SU-DHL-6 (cell line): ENCODE results near the gene FADS3.

Source experiments
- H2AFZ ChIP-seq: fragments of 200-600 bp; sonication (generic); 2 replicates; pipeline ENCODE4 v1.6.1; 2014; ENCODE audit warnings: low read depth, mild to moderate bottlenecking, moderate library complexity, mixed read lengths, antibody characterized with exemption, low read length; ENCODE audit not compliant: severe bottlenecking
- H3F3A ChIP-seq: fragments of 200-600 bp; shearing (Covaris generic); 2 replicates; pipeline ENCODE4 v1.6.0; 2016; ENCODE audit warnings: antibody characterized with exemption, mild to moderate bottlenecking; ENCODE audit not compliant: insufficient read depth
- H3K27ac ChIP-seq: fragments of 200-600 bp; sonication (generic); 2 replicates; pipeline ENCODE4 v1.5.1; 2016; ENCODE audit warnings: low read depth, mild to moderate bottlenecking, low read length, moderate library complexity, mixed read lengths
- H3K27me3 ChIP-seq: fragments of 200-600 bp; sonication (generic), shearing (Covaris generic); 2 replicates; pipeline ENCODE4 v1.6.0; 2014; ENCODE audit warnings: mild to moderate bottlenecking, low read length
- H3K36me3 ChIP-seq: fragments of 200-600 bp; sonication (generic); 2 replicates; pipeline ENCODE4 v1.6.1; 2014; ENCODE audit warnings: mild to moderate bottlenecking, low read length, mixed read lengths
- H3K4me2 ChIP-seq: fragments of 300-600, 200-600 bp; shearing (Covaris generic), sonication (generic); 2 replicates; pipeline ENCODE4 v1.6.0; 2014; ENCODE audit warnings: low read length, low read depth, mild to moderate bottlenecking; ENCODE audit not compliant: poor library complexity, severe bottlenecking
- H3K4me3 ChIP-seq: fragments of 200-600 bp; sonication (generic); 2 replicates; pipeline ENCODE4 v1.5.1; 2014; ENCODE audit warnings: antibody characterized with exemption, low read length, mild to moderate bottlenecking, mixed read lengths; ENCODE audit not compliant: insufficient read depth, poor library complexity, severe bottlenecking
- H3K79me2 ChIP-seq: fragments of 200-600 bp; sonication (generic); 2 replicates; pipeline ENCODE4 v1.6.1; 2014; ENCODE audit warnings: mild to moderate bottlenecking, low read length, moderate library complexity; ENCODE audit not compliant: insufficient read depth
- H3K9ac ChIP-seq: fragments of 200-600 bp; sonication (generic); 2 replicates; pipeline ENCODE4 v1.7.0; 2014; ENCODE audit warnings: mild to moderate bottlenecking, low read length
- H3K9me2 ChIP-seq: fragments of 200-600 bp; sonication (generic); replicated peaks from 2 replicates; pipeline ENCODE4 v1.6.1; 2014; ENCODE audit warnings: low read length; ENCODE audit not compliant: insufficient read depth
- H3K9me3 ChIP-seq: fragments of 200-600 bp; sonication (generic); 2 replicates; pipeline ENCODE4 v1.6.1; 2014; ENCODE audit warnings: low read length, mixed read lengths; ENCODE audit not compliant: insufficient read depth
- H4K20me1 ChIP-seq: fragments of 200-600 bp; sonication (generic); 2 replicates; pipeline ENCODE4 v1.6.1; 2014; ENCODE audit warnings: low read depth, mild to moderate bottlenecking, antibody characterized with exemption, low read length, moderate library complexity, mixed read lengths
- EZH2phosphoT487 ChIP-seq: fragments of 200-600 bp; sonication (generic), shearing (Covaris generic); conservative IDR thresholded peaks from 2 replicates; pipeline ENCODE4 v1.6.1; 2018; ENCODE audit warnings: mild to moderate bottlenecking, antibody characterized with exemption, low read length, moderate library complexity, mixed read lengths
- TF ChIP-seq, protein P1 (sequence below): fragments of 200-600 bp; sonication (generic); IDR thresholded peaks from one replicate; pipeline ENCODE4 v1.5.1; 2017; ENCODE audit warnings: antibody characterized with exemption, mild to moderate bottlenecking, low read length, moderate library complexity; ENCODE audit not compliant: insufficient read depth, poor library complexity, severe bottlenecking

Gene FADS3

DNA sequence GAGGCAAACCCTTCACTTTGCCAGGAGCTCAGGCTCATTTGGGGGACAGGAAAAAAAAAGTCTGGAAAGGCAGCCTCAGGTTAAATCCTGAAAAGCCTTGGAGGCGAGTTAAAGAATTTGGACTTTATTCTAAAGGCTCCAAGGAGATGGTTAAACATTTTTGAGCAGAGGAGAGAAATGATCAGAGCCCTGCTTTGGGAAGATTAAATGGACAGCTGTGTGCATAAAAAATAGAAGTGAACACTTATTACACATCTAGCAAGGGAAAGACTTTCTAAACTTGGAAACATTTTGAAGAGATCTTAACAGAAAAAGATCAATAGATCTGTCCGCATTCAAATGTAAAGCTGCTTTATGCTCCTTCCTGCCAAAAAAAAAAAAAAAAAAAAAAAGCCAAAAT, 34.4 kb upstream of the FADS3 start:
- H4K20me1 ChIP-seq = no peaks in the 10 kb centered on the region

DNA sequence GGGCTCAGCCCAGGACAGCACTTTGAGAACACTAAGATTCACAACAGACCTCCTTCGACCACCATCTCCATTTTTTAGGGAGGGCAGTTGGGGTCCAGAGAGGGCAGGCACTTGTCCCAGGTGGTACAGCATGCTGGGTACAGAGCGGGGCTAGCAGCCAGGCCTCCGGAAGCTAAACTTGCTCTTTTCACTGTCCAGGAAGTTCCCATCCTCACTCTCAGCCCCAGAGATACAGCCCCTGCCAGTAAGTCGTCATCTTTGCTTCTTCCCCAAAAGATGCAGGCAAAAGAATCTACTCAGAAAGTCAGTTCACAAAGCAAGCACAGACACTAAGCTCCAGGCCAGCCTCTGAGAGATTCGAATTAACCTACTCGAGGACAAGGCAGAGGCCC, 32.7 kb upstream of the FADS3 start:
- Histone ChIP-seq H3K9me2 (no peaks in the 10 kb centered on the region), H3K27ac (no peak overlapping the region), H2AFZ (no peak overlapping the region), H3K4me3 (no peak overlapping the region), H3K4me2 (no peak overlapping the region), H3K36me3 (no peaks in the 10 kb centered on the region), H3K27me3 (no peaks in the 10 kb centered on the region), H3K9ac (no peak overlapping the region), H3K79me2 (no peaks in the 10 kb centered on the region), H3K9me3 (no peaks in the 10 kb centered on the region), H4K20me1 (no peaks in the 10 kb centered on the region), H3F3A (no peaks in the 10 kb centered on the region)
- TF ChIP-seq, protein P1, sequence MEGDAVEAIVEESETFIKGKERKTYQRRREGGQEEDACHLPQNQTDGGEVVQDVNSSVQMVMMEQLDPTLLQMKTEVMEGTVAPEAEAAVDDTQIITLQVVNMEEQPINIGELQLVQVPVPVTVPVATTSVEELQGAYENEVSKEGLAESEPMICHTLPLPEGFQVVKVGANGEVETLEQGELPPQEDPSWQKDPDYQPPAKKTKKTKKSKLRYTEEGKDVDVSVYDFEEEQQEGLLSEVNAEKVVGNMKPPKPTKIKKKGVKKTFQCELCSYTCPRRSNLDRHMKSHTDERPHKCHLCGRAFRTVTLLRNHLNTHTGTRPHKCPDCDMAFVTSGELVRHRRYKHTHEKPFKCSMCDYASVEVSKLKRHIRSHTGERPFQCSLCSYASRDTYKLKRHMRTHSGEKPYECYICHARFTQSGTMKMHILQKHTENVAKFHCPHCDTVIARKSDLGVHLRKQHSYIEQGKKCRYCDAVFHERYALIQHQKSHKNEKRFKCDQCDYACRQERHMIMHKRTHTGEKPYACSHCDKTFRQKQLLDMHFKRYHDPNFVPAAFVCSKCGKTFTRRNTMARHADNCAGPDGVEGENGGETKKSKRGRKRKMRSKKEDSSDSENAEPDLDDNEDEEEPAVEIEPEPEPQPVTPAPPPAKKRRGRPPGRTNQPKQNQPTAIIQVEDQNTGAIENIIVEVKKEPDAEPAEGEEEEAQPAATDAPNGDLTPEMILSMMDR = no peak
- TF ChIP-seq EZH2phosphoT487 = no peak

More for the DNA sequence above, 34.4 kb upstream of the FADS3 start:
- no peaks in the 10 kb centered on the region for H3K79me2 ChIP-seq
- H3K27me3 ChIP-seq = no peaks in the 10 kb centered on the region
- no peaks in the 10 kb centered on the region for H3K9me2 ChIP-seq
- TF ChIP-seq EZH2phosphoT487 = no peak
- TF ChIP-seq, protein P1 = no peak
- no peak overlapping the region for H2AFZ ChIP-seq
- no peak overlapping the region for H3K27ac ChIP-seq
- H3K4me3 ChIP-seq = no peak overlapping the region
- no peak overlapping the region for H3K9ac ChIP-seq
- no peak overlapping the region for H3K4me2 ChIP-seq
- no peaks in the 10 kb centered on the region for H3F3A ChIP-seq
- no peaks in the 10 kb centered on the region for H3K36me3 ChIP-seq
- H3K9me3 ChIP-seq = no peaks in the 10 kb centered on the region

DNA sequence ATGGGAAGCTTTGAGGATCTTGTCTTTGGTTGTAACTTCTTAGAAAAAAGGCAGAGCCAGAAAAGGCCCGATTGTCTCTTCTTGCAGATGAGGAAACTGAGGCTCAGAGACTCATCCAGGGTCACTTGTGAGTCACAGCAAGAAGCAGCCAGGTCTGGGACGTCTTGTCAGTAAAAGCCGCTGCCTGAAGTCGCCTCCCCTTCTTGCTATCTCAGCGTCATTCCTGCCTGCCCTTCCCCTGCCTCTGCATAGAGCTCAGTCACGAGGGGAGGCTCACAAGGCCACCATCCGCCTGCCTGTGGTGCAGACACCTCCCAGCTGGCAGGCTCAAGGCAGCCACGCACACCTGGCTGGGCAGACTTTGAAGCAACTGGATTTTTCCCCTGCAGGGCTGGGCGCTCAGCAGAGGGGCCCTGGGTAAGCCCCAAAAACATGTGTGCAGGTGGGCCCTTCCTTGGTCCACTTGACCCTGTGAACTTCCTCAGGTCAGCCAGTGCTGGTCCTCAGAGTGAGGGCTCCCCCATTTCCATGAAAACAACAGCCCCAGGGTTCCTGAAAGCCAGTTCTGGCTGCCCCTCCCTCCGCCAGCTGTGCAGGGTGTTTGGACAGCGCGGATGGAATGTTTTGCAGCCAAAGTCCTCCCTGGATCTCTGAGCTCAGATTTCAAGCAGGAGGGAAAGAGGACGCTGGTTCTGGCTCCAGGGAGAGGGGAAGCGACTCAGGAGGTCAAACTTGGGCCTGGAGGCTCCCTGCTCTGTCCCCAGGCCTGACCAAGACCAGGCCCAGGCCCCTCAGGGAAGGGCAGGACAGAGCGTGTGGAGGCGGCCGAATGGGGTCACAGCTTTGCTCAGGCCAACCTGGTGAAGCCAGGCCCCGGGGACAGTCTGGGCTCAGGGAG, 32.1 kb upstream of the FADS3 start:
- Histone ChIP-seq H3K27me3 (no peaks in the 10 kb centered on the region), H4K20me1 (no peaks in the 10 kb centered on the region), H3K4me2 (no peak overlapping the region), H3K9me2 (no peaks in the 10 kb centered on the region), H3K36me3 (no peaks in the 10 kb centered on the region), H3K27ac (no peak overlapping the region), H3K79me2 (no peaks in the 10 kb centered on the region), H3K9me3 (no peaks in the 10 kb centered on the region), H3F3A (no peaks in the 10 kb centered on the region), H3K9ac (no peak overlapping the region), H3K4me3 (no peak overlapping the region), H2AFZ (no peak overlapping the region)
- TF ChIP-seq, protein P1 = no peak
- TF ChIP-seq EZH2phosphoT487 = no peak
